Trophoblast cell (in vitro differentiated cells and primary cell): Measurements from ENCODE around the gene HSPBP1.

Source experiments
- DNase-seq, 2 donors: peaks; one replicate each; pipeline ENCODE4 v3.0.0-alpha.2; 2016
- H2AFZ ChIP-seq: 2 replicates; pipeline ENCODE4 v1.6.1; 2013; ENCODE audit warnings: low read length, moderate library complexity, mild to moderate bottlenecking; ENCODE audit not compliant: insufficient read depth, poor library complexity
- H2AK5ac ChIP-seq: 2 replicates; pipeline ENCODE4 v1.6.1; 2013; ENCODE audit warnings: mild to moderate bottlenecking, low read length
- H2BK120ac ChIP-seq: 2 replicates; pipeline ENCODE4 v1.6.1; 2013; ENCODE audit warnings: low read length, mild to moderate bottlenecking, moderate library complexity; ENCODE audit not compliant: insufficient read depth, poor library complexity
- H2BK12ac ChIP-seq: 2 replicates; pipeline ENCODE4 v1.6.1; 2013; ENCODE audit warnings: mild to moderate bottlenecking, low read length, moderate library complexity
- H2BK5ac ChIP-seq: 2 replicates; pipeline ENCODE4 v1.6.1; 2013; ENCODE audit warnings: low read length, low read depth, moderate library complexity, mild to moderate bottlenecking; ENCODE audit not compliant: poor library complexity
- H3K14ac ChIP-seq: 2 replicates; pipeline ENCODE4 v1.6.1; 2013; ENCODE audit warnings: mild to moderate bottlenecking, low read length
- H3K18ac ChIP-seq: 2 replicates; pipeline ENCODE4 v1.6.1; 2013; ENCODE audit warnings: mild to moderate bottlenecking, low read length
- H3K23ac ChIP-seq: 2 replicates; pipeline ENCODE4 v1.6.1; 2013; ENCODE audit warnings: low read length
- H3K27ac ChIP-seq: 2 replicates; pipeline ENCODE4 v1.5.1; 2013; ENCODE audit warnings: low read depth, mild to moderate bottlenecking, inconsistent platforms, low read length, moderate library complexity
- H3K27me3 ChIP-seq: 2 replicates; pipeline ENCODE4 v1.6.1; 2013; ENCODE audit warnings: inconsistent platforms, mild to moderate bottlenecking, low read length, moderate library complexity; ENCODE audit not compliant: insufficient read depth
- H3K36me3 ChIP-seq, 2 experiments: 1 replicate in 1 of 2; 2 replicates in 1 of 2; pipeline ENCODE4 v1.6.1; 2013; ENCODE audit warnings: low read length in 2 of 2, mild to moderate bottlenecking in 2 of 2, moderate library complexity in 1 of 2; ENCODE audit not compliant: insufficient read depth in 2 of 2, control insufficient read depth in 1 of 2
- H3K4ac ChIP-seq: 2 replicates; pipeline ENCODE4 v1.6.1; 2013; ENCODE audit warnings: low read depth, mild to moderate bottlenecking, low read length, moderate library complexity
- H3K4me1 ChIP-seq, 2 experiments: 1 replicate in 1 of 2; 2 replicates in 1 of 2; pipeline ENCODE4 v1.6.1; 2013; ENCODE audit warnings: low read length in 2 of 2, mild to moderate bottlenecking in 2 of 2, moderate library complexity in 1 of 2; ENCODE audit not compliant: insufficient read depth in 2 of 2, control insufficient read depth in 1 of 2
- H3K4me2 ChIP-seq: 2 replicates; pipeline ENCODE4 v1.6.1; 2013; ENCODE audit warnings: inconsistent platforms, mild to moderate bottlenecking, low read length, moderate library complexity
- H3K4me3 ChIP-seq: 2 replicates; pipeline ENCODE4 v1.5.1; 2013; ENCODE audit warnings: mild to moderate bottlenecking, low read depth, low read length, inconsistent platforms
- H3K79me1 ChIP-seq: one replicate; pipeline ENCODE4 v1.6.1; 2013; ENCODE audit warnings: low read length
- H3K79me2 ChIP-seq: 2 replicates; pipeline ENCODE4 v1.6.1; 2013; ENCODE audit warnings: low read length, mild to moderate bottlenecking; ENCODE audit not compliant: control insufficient read depth, insufficient read depth, poor library complexity
- H3K9ac ChIP-seq: 2 replicates; pipeline ENCODE4 v1.6.1; 2013; ENCODE audit warnings: mild to moderate bottlenecking, low read length
- H3K9me3 ChIP-seq: 2 replicates; pipeline ENCODE4 v1.6.1; 2013; ENCODE audit warnings: low read depth, mild to moderate bottlenecking, control low read depth, inconsistent platforms, low read length; ENCODE audit not compliant: insufficient read depth
- H4K12ac ChIP-seq: 2 replicates; pipeline ENCODE4 v1.6.1; 2013; ENCODE audit warnings: low read depth, mild to moderate bottlenecking, low read length, moderate library complexity
- H4K8ac ChIP-seq: 2 replicates; pipeline ENCODE4 v1.6.1; 2013; ENCODE audit warnings: low read depth, mild to moderate bottlenecking, low read length, moderate library complexity
- H4K91ac ChIP-seq: one replicate; pipeline ENCODE4 v1.6.1; 2013; ENCODE audit warnings: low read depth, mild to moderate bottlenecking, low read length, moderate library complexity
- WGBS: extraction: QIAGEN DNeasy Blood & Tissue Kit; methylation state at CpG from one replicate; pipeline ENCODE4 v1.1.7; 2013; ENCODE audit warnings: missing lambda C conversion rate; ENCODE audit not compliant: insufficient read length, insufficient coverage; ENCODE audit errors: extremely low coverage; 5-methylcytosine and 5-hydroxymethylcytosine counted together

Gene HSPBP1

GRCh38 chr19:55276720-55277430 is 3.0 kb downstream of the HSPBP1 start:
- Histone ChIP-seq H4K12ac (no peak overlapping the region), H3K4me3 (peak overlapping the region; percentile 41), H3K27ac (no peak overlapping the region), H3K4me1 (peaks cover 0 to 5% of the 10 kb centered on the region in 2 experiments), H3K4me2 (no peak overlapping the region), H4K91ac (no peak overlapping the region), H2AFZ (no peak overlapping the region), H2AK5ac (no peak overlapping the region), H3K9me3 (no peaks in the 10 kb centered on the region), H3K36me3 (peaks cover 18 to 21% of the 10 kb centered on the region in 2 experiments), H3K79me1 (peaks cover 3% of the 10 kb centered on the region), H2BK120ac (no peak overlapping the region), H3K4ac (no peak overlapping the region), H3K14ac (no peak overlapping the region), H3K27me3 (no peaks in the 10 kb centered on the region), H3K23ac (no peak overlapping the region), H3K79me2 (no peaks in the 10 kb centered on the region), H3K18ac (no peak overlapping the region), H2BK12ac (no peak overlapping the region), H2BK5ac (no peak overlapping the region), H3K9ac (no peak overlapping the region), H4K8ac (no peak overlapping the region)
- no CpG with 5 or more reads among the region's 15 CpGs for WGBS
- DNase-seq: no peak

- peaks cover 0 to 5% of the 10 kb centered on the region in 2 experiments for H3K4me1 ChIP-seq
- H3K27ac ChIP-seq: no peak overlapping the region
- peaks cover 3% of the 10 kb centered on the region for H3K79me1 ChIP-seq
- H2AK5ac ChIP-seq: no peak overlapping the region
- no peak overlapping the region for H3K4me3 ChIP-seq
- H3K23ac ChIP-seq: no peak overlapping the region
- H2AFZ ChIP-seq: no peak overlapping the region
- H3K9me3 ChIP-seq: no peaks in the 10 kb centered on the region
- H3K27me3 ChIP-seq: no peaks in the 10 kb centered on the region
- no peak overlapping the region for H2BK5ac ChIP-seq
- no peak overlapping the region for H3K9ac ChIP-seq
- H3K4me2 ChIP-seq: no peak overlapping the region
- no peak overlapping the region for H2BK120ac ChIP-seq
- H3K4ac ChIP-seq: no peak overlapping the region
- H3K14ac ChIP-seq: no peak overlapping the region
- no peak overlapping the region for H3K18ac ChIP-seq
- no peak overlapping the region for H2BK12ac ChIP-seq
- H4K91ac ChIP-seq: no peak overlapping the region
- WGBS: no CpG with 5 or more reads among the region's 17 CpGs
- no peak overlapping the region for H4K8ac ChIP-seq
- DNase-seq: no peak
- no peak overlapping the region for H4K12ac ChIP-seq
- peaks cover 18 to 24% of the 10 kb centered on the region in 2 experiments for H3K36me3 ChIP-seq
- no peaks in the 10 kb centered on the region for H3K79me2 ChIP-seq
Observed at GRCh38 chr19:55275851-55276719, 3.8 kb downstream of the HSPBP1 start.

- Histone ChIP-seq H2AK5ac (no peak overlapping the region), H4K8ac (no peak overlapping the region), H3K9me3 (peaks cover 5% of the 10 kb centered on the region), H2BK120ac (no peak overlapping the region), H3K4me1 (peaks cover 0 to 1% of the 10 kb centered on the region in 2 experiments), H3K4ac (no peak overlapping the region), H3K27ac (no peak overlapping the region), H3K27me3 (no peaks in the 10 kb centered on the region), H4K91ac (no peak overlapping the region), H3K14ac (no peak overlapping the region), H2BK12ac (no peak overlapping the region), H3K23ac (no peak overlapping the region), H3K9ac (no peak overlapping the region), H3K79me2 (no peaks in the 10 kb centered on the region), H3K4me3 (no peak overlapping the region), H2BK5ac (no peak overlapping the region), H4K12ac (no peak overlapping the region), H3K18ac (no peak overlapping the region), H3K79me1 (no peaks in the 10 kb centered on the region), H3K4me2 (no peak overlapping the region), H2AFZ (no peak overlapping the region), H3K36me3 (peaks cover 18 to 28% of the 10 kb centered on the region in 2 experiments)
- no peak for DNase-seq
- WGBS: no CpG with 5 or more reads among the region's 36 CpGs
Observed at GRCh38 chr19:55273978-55274707, 5.8 kb downstream of the HSPBP1 start.

- Histone ChIP-seq H3K4me2 (no peak overlapping the region), H4K91ac (no peak overlapping the region), H2BK5ac (no peak overlapping the region), H3K4me1 (no peaks in the 10 kb centered on the region), H2BK120ac (no peak overlapping the region), H3K9me3 (peaks cover 5% of the 10 kb centered on the region), H3K27me3 (no peaks in the 10 kb centered on the region), H3K79me2 (no peaks in the 10 kb centered on the region), H3K27ac (no peak overlapping the region), H3K9ac (no peak overlapping the region), H2AK5ac (no peak overlapping the region), H4K12ac (no peak overlapping the region), H2BK12ac (no peak overlapping the region), H3K14ac (no peak overlapping the region), H3K36me3 (peaks cover 14 to 22% of the 10 kb centered on the region in 2 experiments), H4K8ac (no peak overlapping the region), H2AFZ (no peak overlapping the region), H3K4me3 (no peak overlapping the region), H3K79me1 (no peaks in the 10 kb centered on the region), H3K23ac (no peak overlapping the region), H3K4ac (no peak overlapping the region), H3K18ac (no peak overlapping the region)
- WGBS: no CpG with 5 or more reads among the region's 18 CpGs
- DNase-seq: no peak
Observed at GRCh38 chr19:55272142-55272541, 7.8 kb downstream of the HSPBP1 start.
